ENCODE measurements around the gene DLST.

- TF ChIP-seq EZH2 (IDR thresholded peaks at IDR 0.05; ENCODE audit: low read length, missing control alignments) (no peak), CTCF (conservative IDR thresholded peaks at IDR 0.05 in 1 of 2, IDR thresholded peaks at IDR 0.05 in 1 of 2; ENCODE audit: low read depth in 1 of 2, low read length in 2 of 2) (no peak)
These were observed 70.5 kb downstream of the DLST start for GRCh38 chr14:74952180-74952665.

Measured in fibroblast of lung (primary cell).